ENCODE results near the gene SH3BGRL.
"Not testable (repeated sequence)": the region's sequence is repeated elsewhere in the genome, so short reads cannot be mapped to it uniquely, and the experiment has no call there.

The SH3BGRL gene

DNA sequence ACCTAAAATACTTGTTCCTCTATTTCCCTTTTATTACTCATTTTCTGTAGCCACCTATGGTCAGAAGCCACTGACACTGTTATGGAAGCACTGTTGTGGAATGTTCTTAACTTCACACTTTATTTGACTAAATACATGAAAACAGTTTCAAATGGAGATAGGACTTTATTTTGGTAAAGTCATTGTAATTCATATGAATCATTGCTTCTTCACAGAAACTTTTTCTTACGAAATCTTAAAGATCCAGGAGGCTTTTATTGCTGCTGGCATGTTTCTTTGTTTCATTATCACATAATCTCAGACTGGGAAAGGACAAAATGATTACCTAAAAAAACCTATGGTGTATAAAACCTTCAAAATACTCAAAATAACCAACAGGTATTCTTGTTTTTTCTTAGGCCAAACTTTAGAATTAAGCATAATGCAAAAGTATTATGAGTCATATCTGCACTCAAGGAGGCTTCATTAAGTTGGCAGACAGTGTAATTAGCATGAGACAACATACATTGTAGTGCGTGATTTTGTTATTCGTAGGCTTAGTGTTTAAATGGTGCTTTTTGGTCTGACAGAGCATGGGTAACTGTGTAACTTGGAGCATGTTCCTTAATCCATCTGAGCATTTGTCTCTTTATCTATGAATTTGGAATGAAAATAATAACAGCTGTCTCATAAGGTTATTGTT is 58.0 kb downstream of the SH3BGRL start:
- DNase-seq, result peak; percentile 30

DNA sequence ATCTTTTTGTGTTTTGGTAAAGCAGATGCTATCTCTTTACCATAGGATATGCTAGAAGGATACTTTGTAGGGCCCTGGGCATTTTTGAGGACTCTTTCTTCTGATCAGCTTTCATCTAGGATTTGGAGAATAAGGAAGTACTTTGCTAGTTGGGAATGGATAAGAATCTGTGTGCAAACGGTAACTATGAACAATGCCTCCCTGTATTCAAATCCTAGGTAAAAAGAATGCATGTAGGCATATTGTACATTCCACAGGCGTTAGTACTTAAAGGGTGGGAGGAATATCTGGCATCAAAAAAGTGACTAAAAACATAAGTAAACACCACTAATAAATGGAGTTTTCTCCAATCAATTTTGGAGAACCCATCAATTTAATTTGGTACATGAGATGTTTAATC is 59.7 kb downstream of the SH3BGRL start:
- DNase-seq, result peak; percentile 35

DNA sequence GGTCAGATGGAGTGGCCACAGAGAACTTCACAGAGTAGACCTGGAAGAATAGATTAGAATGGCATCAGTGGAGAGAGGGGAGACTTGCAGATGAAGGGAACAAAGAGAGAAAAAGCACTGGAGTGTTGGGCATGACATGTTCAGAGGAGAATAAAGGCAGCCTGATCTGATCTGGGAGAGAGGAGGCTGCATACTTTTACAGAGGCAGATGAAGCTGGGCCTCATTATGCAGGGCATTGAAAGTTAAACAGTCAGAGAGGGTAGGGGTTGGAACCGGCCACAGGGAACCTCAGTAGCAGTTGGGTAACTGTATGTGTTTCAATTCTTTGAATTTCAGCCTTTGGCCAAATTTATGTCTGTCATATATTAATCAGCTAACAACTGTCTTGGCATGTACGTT is 61.2 kb downstream of the SH3BGRL start:
- DNase-seq, result no peak

DNA sequence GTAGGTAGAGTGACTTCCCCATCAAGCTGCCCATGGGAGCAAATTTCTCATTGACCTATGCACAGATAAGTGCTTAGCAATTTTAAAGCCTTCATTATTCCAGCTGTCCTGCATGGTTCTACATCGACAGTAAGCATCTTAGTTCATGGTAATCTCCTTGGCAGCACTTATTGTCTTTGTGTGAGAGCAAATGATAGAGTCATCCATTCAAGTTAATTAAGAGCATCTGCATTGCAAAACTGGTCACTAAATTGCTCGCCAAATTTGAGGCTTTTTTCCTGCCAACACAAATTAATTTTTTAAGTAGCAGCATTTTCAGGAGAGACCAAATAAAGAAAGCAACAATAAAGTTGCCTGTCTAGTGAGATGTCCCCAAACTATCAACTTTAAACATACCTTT is 76.7 kb downstream of the SH3BGRL start:
- DNase-seq, result no peak

DNA sequence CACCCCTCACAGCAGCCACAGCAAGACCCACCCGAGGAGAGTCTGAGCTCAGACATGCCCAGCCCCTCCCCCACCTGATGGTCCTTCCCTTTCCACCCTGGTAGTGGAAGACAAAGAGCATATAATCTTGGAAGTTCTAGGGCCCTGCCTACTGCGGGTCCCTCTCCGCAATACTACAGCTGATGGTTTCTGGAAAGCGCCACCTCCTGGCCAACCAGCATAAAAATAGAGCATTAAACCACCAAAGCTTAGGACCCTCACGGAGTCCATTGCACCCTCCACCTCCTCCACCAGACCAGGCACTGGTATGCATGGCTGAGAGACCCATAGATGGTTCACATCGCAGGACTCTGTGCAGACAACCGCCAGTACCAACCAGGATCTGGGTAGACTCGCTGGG is 78.2 kb downstream of the SH3BGRL start:
- no peak for DNase-seq

DNA sequence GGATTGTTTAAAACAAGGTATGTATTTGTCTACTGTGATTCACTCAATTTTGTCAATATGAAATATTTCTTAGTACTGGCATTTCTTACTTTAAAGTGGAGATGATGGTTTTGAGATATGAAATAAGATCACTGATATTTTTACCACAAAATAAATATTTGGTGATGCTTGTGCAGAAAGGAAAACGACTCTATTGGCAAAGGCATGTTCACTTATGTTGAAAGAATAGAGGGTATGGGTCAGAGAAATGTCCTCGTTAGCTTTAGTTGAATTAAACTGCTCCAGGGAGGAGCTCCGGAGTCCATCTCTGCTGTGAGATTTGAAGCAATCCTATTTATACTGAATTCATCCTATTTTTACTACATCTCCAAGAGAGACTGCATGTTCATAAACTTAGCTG is 84.2 kb downstream of the SH3BGRL start:
- DNase-seq, result no peak

DNA sequence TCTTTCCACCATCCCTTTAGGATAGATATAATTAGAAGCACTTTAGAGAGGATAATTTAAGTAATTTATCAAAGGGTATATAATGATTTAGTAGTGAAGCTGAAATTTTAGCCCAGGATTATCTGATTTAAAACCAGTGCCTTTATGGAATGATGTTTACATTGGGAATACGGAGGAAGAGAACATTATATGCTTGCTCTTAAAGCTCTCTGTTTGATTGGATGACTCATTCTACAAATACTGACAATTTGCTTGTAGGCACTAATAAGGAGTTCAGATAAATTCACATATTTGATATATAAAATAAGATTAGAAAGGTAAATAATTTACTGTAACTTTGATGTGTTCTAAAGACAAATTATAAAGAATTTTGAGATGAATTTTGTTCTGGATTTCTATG is 84.7 kb downstream of the SH3BGRL start:
- DNase-seq, result no peak

DNA sequence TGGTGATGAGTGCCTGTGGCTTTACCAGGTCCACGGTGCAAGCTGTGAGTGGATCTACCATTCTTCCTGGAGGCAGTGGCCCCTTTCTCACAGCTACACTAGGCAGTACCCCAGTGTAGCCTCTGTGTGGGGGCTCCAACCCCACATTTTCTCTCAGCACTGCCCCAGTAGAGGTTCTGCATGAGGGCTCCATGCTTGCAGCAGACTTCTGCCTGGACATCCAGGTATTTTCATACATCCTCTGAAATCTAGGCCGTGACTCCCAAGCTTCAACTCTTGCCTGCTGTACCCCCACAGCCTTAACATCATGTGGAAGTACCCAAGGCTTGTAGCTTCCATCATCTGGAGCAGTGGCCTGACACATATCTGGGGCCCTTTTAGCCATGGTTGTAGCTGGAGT is 90.1 kb downstream of the SH3BGRL start:
- DNase-seq, result no peak

DNA sequence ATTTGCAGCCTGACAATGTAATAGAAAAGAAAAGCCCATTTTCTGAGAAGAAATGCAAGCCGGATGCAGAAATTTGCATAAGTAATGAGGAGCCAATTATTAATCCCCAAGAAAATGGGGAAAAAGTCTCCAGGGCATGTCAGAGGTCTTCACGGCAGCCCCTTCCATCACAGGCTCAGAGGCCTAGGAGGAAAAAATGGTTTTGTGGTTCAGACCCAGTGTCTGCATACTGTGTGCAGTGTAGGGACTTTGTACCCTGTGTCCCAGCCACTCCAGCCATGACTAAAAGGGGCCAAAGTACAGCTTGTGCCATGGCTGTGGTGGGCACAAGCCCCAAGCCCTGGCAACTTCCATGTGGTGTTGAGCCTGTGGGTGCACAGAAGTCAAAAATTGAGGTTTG is 92.2 kb downstream of the SH3BGRL start:
- DNase-seq, result no peak

DNA sequence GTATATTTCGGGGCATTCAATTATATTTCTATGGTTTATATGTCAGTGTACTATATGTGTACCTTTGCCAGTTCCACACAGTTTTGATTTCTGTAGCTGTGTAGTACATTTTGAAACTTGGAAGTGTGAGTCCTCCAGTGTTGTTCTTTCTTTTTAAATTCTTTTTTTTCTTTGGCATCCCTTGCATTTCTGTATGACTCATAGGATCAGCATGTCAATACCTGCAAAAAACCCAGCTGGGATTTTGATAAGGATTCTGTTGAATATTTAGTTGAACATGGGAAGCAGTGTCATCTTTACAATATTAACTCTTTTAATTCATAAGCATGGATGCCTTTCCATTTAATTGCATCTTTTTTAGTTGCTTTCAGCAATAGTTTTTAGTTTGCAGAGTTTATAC is 100.0 kb downstream of the SH3BGRL start:
- no peak for DNase-seq

DNA sequence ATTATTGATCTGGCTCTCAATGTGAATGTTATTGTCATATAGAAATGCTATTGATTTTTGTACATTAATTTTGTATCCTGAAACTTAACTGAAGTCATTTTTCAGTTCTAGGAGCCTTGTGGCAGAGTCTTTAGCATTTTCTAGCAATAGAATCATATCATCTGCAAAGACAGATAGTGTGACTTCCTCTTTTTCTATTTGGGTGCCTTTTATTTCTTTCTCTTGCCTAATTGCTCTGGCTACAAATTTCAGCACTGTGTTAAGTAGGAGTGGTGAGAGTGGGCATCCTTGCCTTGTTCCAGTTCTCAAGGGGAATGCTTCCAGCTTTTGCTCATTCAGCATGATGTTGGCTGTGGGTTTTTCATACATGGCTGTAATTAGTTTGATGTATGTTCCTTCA is 102.7 kb downstream of the SH3BGRL start:
- DNase-seq, result no peak

DNA sequence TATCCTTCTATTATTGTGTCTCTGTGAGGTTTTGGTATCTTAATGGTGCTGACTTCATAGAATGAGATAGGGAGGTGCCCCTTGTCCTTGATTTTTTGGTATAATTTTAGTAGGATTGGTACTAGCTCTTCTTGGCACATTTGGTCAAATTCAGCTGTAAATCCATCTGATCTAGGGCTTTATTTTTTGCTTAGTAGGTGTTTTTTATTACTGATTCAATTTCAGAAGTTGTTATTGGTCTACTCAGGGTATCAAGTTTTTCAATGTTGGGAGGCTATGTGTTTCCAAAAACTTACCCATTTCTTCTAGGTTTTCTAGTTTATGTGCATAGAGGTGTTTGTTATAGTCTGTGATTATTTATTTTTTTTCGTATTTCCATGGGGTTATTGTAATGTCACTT is 103.3 kb downstream of the SH3BGRL start:
- no peak for DNase-seq

DNA sequence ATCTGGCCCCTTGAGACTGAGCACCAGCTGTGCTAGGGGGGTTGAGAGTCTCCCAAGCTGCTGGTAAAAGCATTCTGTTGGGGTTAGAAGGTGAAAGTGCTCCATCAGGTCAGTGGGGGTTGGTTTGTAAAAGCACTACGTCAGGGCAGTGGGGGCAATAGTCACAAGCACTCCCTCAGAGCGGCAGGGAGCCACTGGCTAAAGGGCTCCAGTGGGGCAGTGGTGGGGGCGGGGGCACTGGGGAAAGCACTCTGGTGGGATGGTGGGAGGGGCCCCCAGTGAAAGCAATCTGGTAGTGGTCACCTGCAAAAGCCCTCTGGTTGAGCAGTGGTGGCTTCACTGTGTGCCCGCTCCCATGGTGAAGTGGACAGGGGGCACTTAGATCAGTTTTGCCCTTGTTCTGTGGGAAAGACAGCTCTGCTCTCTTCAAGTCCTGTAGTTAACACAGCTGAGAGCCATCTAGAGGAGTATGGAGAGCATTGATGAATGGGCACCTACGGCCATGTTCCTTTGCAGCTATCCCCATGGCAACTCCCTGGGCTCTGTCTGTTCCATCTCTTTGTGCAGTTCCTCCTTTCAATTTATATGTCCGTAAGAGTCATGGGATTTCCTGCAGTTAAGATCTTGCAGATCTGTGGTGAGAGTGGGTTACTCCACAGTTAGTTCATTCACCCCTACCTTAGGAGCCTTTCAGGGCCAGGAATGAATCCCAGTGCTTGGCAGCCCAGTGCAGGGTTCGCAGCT is 106.4 kb downstream of the SH3BGRL start:
- DNase-seq, result no peak

DNA sequence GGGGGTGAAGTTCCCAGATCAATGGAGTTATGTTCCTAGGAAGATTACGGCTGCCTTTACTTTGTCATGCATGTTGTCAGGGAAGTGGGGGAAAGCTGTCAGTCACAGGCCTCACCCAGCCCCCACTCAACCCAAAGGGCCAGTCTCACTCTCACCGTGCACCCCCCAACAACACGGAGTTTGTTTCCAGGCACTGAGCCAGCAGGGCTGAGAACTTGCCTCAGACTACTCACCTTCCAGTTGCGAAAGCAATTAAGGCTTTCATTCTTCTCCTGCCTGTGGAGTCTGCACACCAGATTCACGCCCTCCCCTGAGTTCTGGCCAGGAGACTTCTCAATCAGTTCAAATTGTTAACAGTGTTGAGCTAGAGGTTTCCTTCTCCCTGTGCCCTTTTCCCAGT is 114.3 kb downstream of the SH3BGRL start:
- peak; percentile 32 for DNase-seq

DNA sequence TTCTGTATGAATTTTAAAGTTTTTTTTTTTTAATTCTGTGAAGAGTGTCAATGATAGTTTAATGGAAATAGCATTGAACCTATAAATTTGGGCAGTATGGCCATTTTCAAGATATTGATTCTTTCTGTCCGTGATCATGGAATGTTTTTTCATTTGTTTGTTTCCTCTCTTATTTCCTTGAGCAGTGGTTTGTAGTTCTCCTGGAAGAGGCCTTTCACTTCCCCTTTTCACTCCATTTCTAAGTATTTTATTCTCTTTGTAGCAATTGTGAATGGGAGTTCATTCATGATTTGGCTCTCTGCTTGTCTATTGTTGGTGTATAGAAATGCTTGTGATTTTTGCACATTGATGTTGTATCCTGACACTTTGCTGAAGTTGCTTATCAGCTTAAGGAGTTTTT is 129.8 kb downstream of the SH3BGRL start:
- DNase-seq, result not testable (repeated sequence)

DNA sequence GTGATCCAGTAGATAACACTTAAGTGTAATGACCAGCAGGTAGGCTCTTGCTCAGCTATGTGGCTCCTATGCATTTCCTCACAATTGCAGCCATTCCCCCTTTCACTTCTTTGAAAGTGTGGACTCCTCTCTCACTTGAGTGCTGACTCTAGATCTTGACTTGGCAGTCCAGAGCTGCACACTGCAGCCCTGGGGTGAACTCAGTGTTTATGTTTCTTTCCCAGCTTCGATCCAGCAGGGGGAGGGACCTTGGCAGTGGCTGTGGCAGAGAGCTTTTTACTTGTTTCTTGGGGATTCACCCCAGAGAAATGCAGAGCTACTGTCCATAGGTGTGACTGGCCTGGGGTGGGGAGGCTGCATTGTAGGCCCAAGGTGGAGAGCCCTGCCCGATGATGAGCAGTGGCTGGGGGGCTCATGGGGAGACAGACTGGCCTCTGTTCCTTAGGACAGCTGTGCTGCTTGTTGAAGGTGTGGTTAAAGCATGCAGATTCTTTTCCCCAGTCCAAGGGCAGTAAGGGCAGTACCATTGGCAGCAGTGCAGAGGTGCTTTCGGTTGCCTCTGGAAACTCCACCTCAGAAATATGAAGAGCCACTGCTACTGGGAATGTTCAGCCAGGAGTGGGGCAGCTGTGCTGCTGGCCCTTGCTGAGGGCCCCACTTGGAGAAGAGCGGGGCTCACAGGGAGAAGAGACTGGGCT is 134.7 kb downstream of the SH3BGRL start:
- DNase-seq, result peak; percentile 0

DNA sequence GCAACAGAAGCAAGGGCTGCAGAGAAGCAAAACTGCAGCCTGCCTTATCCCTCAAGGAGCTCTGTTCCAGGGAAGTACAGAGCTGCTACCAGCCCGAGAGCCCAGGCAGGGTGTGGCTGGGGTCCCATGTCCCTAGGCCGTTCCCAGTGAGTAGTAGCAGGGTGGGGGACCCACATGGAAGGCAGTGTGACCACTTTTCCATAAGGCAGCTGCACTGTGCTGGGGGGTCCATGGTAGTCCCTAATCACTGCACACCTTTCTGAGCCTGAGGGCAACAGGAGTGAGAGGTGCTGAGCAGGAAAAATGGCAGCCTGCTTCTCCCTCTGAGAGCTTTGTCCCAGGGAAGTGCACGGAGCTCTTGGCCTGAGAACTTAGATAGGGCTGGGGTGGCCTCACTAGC is 135.9 kb downstream of the SH3BGRL start:
- no peak for DNase-seq

DNA sequence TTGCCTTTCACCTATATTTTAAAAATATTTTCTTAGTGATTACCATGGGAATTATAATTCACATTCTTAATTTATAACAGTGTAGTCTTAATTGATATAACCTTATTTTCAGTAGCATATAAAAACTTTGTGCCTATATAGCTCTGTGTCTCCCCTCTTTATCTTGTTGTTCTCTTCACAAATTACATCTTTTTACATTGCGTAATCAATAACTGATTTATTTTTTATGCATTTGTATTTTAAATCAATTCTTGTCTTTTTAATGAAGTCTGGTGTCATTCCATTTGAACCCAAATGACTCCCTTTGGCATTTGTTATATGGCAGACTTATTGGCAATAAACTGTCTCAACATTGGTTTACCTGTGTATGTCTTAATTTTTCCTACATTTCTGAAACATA is 137.0 kb downstream of the SH3BGRL start:
- DNase-seq, result no peak

DNA sequence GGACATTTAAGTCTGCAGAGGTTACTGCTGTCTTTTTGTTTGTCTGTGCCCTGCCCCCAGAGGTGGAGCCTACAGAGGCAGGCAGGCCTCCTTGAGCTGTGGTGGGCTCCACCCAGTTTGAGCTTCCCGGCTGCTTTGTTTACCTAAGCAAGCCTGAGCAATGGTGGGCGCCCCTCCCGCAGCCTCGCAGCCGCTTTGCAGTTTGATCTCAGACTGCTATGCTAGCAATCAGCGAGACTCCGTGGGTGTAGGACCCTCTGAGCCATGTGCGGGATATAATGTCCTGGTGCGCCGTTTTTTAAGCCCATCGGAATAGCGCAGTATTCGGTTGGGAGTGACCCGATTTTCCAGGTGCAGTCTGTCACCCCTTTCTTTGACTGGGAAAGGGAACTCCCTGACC is 143.4 kb downstream of the SH3BGRL start:
- DNase-seq, result not testable (repeated sequence)

Data from fibroblast of skin of abdomen (primary cell).